T-helper 22 cell (primary cell): Measurements from ENCODE around the gene WFS1.

Experiments used
- DNase-seq: peaks from one replicate; pipeline ENCODE4 v3.0.0-alpha.2; 2020; ENCODE audit warnings: low read depth

WFS1 gene

DNA sequence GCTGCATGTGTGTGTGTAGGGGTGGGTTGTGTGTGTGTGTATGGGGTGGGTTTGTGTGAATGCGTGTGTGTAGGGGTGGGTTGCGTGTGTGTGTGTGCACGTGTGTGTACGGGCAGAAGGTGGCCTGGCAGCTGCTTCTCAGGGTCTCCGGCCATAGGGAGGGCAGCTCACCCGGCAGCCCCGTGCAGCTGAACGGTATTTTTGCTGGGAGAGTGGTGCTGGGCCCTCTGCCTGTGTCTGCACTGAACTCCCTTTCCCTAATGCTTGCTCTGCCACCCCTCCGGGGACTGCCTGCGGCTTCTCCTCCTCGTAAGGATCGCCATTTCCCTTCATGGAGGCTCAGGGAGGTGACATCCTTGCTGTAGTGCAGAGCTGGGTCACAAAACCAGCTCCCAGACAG is 30.2 kb downstream of the WFS1 start:
- no peak for DNase-seq

DNA sequence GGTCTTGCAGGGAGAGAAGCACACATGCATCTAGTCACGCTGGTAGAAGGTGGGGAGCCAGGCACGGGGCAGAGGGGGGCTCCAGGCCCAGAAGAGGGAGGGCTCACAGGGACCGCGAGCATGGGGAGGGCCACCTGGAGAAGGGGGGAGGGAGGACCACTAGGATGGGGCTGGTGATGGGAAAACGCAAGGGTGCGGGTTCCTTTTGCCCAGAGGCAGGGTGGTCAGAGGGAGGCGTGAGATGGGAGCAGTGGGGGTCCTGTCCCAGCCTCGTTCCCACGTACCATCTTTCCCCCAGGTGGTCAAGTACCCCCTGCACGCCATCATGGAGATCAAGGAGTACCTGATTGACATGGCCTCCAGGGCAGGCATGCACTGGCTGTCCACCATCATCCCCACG is 30.7 kb downstream of the WFS1 start:
- no peak for DNase-seq

DNA sequence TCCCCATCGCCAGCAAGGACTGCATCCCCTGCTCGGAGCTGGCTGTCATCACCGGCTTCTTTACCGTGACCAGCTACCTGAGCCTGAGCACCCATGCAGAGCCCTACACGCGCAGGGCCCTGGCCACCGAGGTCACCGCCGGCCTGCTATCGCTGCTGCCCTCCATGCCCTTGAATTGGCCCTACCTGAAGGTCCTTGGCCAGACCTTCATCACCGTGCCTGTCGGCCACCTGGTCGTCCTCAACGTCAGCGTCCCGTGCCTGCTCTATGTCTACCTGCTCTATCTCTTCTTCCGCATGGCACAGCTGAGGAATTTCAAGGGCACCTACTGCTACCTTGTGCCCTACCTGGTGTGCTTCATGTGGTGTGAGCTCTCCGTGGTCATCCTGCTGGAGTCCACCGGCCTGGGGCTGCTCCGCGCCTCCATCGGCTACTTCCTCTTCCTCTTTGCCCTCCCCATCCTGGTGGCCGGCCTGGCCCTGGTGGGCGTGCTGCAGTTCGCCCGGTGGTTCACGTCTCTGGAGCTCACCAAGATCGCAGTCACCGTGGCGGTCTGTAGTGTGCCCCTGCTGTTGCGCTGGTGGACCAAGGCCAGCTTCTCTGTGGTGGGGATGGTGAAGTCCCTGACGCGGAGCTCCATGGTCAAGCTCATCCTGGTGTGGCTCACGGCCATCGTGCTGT is 31.5 kb downstream of the WFS1 start:
- DNase-seq: no peak

DNA sequence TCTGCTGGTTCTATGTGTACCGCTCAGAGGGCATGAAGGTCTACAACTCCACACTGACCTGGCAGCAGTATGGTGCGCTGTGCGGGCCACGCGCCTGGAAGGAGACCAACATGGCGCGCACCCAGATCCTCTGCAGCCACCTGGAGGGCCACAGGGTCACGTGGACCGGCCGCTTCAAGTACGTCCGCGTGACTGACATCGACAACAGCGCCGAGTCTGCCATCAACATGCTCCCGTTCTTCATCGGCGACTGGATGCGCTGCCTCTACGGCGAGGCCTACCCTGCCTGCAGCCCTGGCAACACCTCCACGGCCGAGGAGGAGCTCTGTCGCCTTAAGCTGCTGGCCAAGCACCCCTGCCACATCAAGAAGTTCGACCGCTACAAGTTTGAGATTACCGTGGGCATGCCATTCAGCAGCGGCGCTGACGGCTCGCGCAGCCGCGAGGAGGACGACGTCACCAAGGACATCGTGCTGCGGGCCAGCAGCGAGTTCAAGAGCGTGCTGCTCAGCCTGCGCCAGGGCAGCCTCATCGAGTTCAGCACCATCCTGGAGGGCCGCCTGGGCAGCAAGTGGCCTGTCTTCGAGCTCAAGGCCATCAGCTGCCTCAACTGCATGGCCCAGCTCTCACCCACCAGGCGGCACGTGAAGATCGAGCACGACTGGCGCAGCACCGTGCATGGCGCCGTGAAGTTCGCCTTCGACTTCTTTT is 32.2 kb downstream of the WFS1 start:
- DNase-seq: no peak

DNA sequence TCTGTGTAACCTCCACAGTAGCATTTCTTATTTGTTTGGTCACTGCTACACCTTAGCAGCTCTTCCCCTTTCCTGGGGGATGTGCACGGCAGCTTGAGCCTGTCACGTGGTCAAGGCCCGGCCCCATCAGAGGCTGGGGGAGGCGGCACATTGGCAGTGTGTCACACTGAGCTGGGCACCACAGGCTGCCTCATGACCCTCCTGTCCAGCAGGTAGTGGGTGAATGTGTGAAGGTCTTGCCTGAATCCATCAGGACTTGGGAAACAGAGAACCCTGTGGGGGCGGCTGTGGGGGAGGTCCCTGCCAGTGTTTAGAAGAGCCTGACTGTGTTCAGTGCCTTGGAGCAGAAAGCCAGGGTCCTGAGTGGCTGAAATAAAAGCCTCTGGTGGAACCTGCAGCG is 33.2 kb downstream of the WFS1 start:
- no peak for DNase-seq

DNA sequence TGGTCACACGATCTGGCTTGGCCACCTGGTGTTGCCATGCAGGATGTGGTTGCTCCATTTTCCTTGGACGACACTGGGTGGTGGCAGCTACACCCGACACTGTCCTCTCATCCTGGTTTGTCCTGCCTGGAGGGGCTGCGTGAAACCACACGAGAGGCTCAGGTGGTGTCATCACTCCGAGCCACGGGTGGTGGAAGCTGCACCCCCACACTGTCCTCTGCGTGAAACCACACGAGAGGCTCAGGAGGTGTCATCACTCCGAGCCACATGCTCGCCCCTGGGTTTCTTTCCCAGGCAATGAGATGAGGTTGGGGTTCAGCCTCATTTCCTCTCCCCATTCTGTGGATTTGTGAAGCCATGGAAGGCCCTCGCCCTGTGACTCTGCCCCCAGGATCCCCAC is 34.3 kb downstream of the WFS1 start:
- DNase-seq: no peak

DNA sequence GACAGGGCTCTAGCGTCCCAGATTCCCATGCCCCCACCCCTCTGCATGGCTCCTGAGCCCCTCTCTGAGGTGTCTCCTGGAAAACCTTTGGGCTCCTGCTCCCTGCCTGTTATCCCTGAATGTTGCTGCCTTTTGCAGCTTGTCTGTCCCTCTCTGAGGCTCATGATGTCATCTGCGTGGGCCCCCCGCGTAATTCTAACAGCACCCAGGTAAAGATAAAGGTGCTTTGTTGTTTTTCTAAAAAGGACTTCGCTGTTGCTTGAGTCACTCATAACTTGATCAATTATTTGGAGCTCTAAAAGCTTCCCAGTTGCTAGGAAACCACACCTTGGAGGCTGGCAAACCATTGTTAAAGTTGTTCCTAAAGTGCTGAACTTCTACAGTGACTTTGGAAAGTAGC is 36.6 kb downstream of the WFS1 start:
- no peak for DNase-seq

DNA sequence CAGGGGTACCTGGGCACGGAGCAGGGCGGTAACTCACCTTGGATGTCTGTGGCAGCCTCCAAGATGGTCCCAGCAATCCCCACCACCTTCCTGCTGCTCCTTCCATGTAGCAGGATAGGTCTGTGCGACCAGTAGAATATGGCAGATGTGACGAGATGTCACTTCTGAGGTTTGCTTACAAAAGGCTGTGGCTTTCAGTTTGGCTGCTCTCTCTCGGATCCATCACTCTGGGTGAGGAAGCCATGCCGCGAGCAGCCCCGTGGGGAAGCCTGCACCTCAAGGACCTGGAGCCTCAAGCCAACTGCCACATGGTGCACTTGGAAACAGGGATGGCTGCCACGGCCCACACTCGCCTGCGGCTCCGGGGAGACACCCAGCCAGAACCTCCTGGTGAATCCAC is 37.6 kb downstream of the WFS1 start:
- no peak for DNase-seq

DNA sequence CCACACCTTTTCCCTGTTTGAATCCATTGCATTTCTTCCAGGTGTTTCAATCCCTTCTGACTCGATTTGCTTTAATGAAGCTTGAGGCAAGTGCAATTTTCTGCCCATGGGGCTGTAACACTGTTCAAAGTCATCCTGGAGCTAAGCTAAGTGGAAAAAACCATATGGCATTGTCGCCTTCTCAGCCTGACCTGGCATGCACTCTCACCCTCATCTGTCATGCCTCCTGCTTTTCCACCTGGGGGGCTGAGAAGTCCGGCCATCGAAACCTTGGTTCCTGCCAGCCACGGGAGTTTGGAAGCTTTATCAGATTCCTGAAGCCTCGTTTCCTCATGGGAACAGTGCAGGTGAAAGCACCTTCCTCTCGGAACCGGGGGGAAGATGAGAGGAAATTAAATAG is 38.2 kb downstream of the WFS1 start:
- no peak for DNase-seq

DNA sequence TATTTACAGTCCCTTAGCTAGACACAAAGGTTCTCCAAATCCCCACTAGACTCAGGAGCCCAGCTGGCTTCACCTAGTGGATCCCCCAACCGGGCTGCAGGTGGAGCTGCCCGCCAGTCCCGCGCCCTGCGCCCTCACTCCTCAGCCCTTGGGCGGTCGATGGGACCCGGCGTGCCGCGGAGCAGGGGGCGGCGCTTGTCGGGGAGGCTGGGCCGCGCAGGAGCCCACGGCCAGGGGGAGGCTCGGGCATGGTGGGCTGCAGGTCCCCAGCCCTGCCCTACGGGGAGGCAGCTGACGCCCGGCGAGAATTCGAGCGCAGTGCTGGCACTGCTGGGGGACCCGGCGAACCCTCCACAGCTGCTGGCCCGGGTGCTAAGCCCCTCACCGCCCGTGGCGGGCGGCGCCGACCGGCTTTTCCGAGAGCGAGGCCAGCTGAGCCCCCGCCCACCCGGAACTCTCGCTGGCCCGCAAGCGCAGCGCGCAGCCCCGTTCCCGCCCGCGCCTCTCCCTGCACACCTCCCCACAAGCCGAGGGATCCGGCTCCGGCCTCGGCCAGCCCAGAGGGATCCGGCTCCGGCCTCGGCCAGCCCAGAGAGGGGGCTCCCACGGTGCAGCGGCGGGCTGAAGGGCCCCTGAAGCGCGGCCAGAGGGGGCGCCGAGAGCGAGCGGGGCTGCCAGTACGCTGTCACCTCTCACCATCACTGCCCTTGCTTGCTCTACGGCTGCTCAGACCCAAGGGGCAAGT is 39.4 kb downstream of the WFS1 start:
- no peak for DNase-seq

DNA sequence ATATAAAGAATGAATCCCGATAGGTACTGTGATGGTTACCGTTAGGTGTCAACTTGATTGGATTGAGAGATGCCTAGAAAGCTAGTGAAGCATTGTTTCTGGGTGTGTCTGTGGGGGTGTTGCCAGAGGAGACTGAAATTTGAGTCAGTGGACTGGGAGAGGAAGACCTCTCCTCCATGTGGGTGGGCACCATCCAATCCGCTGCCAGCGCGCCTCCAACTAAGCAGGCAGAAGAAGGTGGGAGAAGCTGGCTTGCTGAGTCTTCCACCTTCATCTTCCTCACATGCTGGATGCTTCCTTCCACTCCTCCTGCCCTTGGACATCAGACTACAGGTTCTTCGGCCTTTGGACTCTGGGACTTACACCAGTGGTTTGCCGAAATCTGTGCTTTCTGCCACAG is 40.1 kb downstream of the WFS1 start:
- DNase-seq: no peak

DNA sequence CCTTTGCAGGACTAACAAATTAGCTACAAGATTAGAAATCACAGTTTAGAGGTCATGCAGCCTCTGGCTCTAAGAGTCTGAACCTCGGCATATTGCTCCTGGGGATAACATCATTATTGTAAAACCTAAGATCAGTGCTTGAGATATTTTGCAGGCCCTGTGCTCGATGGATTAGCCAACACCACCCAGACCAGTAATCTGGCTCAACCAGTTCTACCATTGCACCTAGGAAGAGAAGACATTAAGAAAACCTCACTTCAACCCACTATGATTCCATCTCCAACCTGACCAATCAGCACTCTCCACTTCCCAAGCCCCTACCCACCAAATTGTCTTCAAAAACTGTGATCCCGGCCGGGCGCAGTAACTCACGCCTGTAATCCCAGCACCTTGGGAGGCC is 43.6 kb downstream of the WFS1 start:
- DNase-seq: no peak

DNA sequence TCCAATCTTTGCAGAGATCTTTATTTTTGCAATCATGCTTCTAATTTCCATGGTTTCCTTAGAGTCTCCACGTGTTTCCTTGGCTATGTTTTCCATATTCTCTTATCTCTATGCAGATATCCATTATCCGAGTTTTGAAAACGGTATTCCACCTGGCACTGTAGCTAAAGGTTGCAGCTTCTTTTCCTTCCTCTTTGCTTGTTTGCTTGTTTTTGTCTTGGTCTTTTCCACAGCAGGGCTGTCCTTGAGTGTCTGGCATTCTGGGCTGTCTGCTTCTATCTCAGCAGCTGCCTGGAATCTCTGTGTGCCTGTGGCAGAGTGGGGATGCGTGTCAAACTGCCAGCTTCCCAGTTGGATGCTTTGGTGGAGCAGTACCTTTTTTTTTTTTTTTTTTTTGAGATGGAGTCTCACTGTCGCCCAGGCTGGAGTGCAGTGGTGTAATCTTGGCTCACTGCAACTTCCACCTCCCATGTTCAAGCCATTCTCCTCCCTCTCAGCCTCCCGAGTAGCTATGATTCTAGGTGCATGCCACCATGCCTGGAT is 46.9 kb downstream of the WFS1 start:
- no peak for DNase-seq

DNA sequence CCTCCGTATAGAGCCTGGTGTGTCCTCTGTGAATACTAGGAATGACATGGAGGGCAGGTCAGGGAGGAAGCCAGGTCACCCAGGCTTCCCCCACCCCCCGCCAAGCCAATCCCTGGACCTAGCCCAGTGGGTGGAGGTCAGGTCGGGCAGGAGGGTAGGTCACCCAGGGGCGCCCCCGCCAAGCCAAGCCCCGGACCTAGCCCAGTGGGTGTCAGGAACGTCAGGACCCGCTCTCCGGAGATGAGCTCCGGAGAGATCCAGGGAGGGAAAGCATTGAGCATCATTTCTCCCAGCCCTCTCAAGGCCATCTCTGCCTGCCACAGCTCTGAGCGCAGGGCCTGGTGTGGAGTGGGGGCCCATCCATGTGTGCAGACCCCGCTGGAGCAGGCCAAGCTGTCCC is 48.6 kb downstream of the WFS1 start:
- no peak for DNase-seq

DNA sequence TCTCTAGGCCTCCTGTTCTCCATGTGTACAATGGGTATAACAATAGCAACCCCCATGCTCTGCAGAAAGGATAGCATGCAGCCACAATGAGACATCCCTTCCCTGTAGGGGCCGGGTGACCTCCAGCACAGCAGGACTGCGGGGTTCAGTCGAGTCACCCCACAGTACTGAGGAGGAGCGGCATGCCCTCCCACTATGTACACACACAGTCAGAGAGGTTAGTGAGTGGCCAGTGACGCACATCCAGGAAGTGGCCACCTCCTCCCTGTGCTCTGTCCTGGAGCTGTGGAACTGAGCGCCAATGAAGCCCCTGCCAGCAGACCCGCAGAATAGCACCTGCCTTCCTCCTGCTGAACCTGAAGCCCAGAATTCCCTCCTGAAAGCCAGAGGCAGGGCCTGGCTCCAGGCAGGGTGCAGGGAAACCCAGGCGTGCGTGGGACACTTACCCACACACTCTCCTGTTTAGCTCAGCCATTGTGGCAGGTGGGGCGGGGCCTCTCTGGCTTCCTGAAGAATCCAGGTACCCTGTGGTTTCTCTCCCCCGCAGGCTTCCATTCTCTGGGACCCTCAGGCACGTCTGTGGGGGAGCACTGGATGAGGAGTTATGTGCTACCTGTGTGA is 50.0 kb downstream of the WFS1 start:
- DNase-seq: no peak

DNA sequence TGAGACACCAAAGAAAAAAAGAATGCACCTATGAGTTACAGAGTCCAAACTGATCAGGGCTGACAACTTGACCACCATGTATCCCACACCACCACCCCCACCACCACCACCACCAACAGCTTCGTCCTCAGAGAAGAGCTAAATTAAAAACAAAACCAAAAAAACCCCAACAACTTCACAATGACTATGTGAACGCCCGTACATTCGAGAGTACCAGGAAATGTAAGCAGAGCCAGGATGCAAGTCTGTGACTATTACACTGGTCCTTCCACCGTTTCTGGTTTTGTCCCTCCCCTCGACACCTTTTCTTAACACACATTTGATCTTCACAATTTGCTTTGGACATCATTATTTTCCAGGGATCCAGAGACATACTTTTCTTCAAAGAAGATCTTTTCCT is 51.0 kb downstream of the WFS1 start:
- no peak for DNase-seq

DNA sequence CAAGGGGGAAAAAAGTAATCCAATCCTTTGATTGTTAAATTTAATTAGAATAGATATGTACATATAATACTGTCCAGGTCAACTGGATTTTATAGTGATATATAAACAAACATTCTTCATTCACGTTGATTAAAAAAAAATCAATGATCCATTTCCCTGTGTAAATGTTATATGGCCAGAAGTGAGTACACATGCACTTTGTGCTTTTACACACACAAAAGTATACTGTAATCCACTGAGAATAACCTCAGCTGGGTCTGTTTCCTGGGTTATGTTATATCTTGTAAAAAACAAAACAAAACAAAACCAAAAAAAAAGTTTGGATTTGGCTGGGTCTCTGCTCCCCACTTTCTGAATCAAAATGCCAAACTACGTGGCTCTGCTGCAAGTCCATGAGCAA is 51.7 kb downstream of the WFS1 start:
- DNase-seq: no peak

DNA sequence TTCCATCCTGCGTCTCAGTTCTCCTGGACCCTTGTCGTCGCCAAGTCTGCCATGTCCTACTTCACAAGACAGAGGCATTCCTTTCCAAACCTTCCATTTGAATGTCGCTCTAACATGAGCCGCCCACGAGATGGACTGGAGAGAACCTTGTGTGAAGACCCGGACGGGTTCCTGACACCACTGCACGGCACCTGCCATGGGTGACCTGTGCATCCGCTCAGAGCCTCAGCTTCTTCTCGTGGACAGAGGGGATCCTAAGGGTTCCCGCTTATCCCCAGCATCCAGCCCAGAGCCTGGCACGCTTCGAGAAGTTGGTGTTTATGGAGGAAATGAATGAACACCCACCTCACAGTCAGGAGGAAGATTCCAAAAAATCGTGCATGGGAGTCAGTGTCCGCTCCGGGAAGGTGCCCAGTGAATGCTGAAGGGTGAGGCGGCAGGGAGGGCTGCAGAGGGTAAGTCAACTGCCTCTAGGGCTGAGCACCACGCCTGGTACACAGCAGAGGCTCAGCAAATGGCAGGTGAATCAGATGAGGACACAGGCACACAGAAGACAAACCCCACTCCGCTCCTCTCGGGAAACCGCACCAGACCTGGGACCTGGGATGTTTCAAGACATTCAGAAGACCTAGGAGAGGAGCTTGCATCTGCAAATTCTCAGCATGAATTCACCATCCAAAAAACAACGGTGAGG is 52.6 kb downstream of the WFS1 start:
- no peak for DNase-seq

DNA sequence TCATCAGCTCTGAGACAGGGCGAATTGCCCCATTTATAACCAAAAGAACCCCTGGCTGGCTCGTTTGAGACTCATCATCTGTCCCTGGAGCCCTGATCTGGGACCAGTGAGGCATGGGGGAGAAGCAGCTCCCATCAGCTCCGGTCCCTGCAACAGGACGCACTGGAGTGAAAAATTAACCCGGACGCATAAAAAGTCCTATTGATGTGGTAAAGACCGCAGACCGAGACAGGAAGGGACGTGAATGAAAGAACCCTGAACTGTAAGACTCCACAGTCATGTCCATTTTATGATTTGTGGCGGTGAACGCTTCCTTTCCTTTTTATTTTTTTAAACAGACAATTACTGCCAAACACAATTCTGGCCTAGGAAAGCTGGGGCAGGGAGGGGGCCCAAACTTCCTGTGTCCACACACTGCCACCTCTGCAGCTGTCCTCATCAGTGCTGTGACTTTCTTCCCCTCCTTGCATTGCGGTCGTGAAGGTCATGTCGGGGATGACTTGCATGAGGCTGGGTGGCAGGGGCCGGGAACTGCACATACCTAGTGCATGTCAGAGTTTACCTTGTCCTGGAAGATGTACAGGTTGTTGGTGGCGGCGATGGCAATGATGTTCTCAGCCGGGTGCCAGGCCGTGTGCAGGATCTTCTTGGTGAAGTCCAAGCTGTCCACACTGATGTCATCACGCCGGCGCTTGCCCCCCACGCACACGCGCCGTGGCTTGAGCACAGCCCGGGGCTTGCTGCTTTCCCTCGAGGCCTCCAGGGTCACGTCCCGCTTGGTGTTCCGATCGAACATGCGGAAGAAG is 53.3 kb downstream of the WFS1 start:
- no peak for DNase-seq

DNA sequence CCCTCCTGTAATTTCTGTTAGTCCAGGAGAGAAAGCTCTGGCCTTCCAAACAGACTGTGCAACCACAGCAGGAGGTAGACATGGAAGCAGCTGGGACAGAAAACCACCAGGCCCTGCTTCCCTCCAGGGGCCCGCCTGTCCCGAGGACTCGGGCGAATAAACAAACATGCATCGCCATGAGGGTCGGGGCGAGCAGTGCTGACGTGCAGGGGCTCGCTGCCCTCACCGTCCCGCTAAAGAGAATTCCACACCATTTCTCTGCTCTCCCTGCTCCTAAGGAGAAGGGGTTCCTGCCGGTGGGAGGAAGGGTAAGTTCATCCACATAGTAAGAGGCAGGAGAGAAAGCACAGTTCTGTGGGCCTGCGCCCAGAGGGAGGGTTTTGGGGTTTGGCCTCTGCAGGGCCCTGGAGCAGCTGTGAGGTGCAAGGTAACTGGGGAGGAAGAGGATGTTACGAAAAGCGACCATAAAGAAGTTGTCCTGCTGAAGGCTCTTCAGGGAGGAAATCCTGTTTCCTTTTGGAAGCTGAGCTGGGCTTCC is 54.9 kb downstream of the WFS1 start:
- DNase-seq: no peak
